Measurements from ENCODE around the gene BPIFA3. TPM values are rescaled to one million over a fixed set of nuclear protein-coding genes. Genes with fewer than 3 reads are reported as not detected.

The BPIFA3 gene
- total and polyA plus RNA-seq, 9 of the 15 experiments (the other 6 are each of a cell fraction or from before 2014, with no cell fraction given): not detected

DNA sequence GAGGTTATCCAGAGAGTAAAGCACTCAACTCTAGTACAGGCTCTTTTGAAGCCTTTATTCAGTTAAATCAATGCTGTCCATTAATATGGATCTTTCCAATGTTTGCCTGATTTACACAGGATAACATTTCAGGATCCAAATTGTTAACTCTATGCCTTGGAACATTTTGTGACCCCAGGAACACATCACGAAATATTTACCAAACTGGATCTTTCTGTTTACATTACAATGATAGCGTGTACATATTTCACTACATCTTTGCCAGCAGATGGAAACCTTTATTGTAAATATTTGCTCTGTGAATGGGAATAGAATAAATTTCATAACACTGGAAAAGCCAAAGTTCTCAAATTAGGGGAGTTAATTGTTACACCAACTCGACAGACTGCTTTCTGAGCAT lies 25.7 kb upstream of the BPIFA3 start:
- ATAC-seq (no peak), DNase-seq (ENCODE audit: extremely low read depth in 1 of 4, low spot score in 3 of 4) (no peak), FAIRE-seq (no peak)
- Histone ChIP-seq H3K4me3 (no peak overlapping the region), H2AFZ (ENCODE audit: low read depth, low read length) (no peak overlapping the region), H3K36me3 (ENCODE audit: control insufficient read depth, insufficient read depth, low read length) (no peaks in the 10 kb centered on the region), H4K20me1 (replicated peaks; ENCODE audit: control insufficient read depth, insufficient read depth, low read length) (0 out of 2 replicates have a peak, but pooled peaks cover 4% of the 10 kb centered on the region), H3K9ac (ENCODE audit: insufficient read depth in 1 of 2, low read depth in 2 of 2, low read length in 2 of 2) (no peak overlapping the region), H3K27ac (ENCODE audit: extremely low read depth, low read depth, low read length) (no peak overlapping the region), H3K9me1 (ENCODE audit: control insufficient read depth, insufficient read depth, low read length) (no peaks in the 10 kb centered on the region), H3K9me3 (replicated peaks; ENCODE audit: control insufficient read depth, insufficient read depth, low read depth, low read length) (no peaks in the 10 kb centered on the region), H3K4me1 (replicated peaks in 1 of 2; ENCODE audit: control insufficient read depth in 2 of 2, insufficient read depth in 2 of 2, low read length in 2 of 2) (no peaks in the 10 kb centered on the region), H3K4me2 (ENCODE audit: insufficient read depth, low read length) (no peak overlapping the region), H3K27me3 (ENCODE audit: control insufficient read depth in 2 of 2, insufficient read depth in 2 of 2, low read length in 2 of 2) (peaks cover 4 to 19% of the 10 kb centered on the region in 2 experiments; a peak in 3 of 5 replicates), H3K79me2 (ENCODE audit: control insufficient read depth, insufficient read depth, low read length) (no peaks in the 10 kb centered on the region)
- no TSS peak for BruUV-seq (replicated peaks)
- POLR2A ChIA-PET: no interaction called here
- in situ Hi-C loops (cut with MboI): no loop called here
- intact Hi-C loops (cut with micrococcal nuclease): no loop called here
- TF ChIP-seq RBM22 (IDR thresholded peaks at IDR 0.05; ENCODE audit: low read depth, low read length, poor library complexity, severe bottlenecking) (no peak), MCM7 (IDR thresholded peaks at IDR 0.05) (no peak), MEIS2 (IDR thresholded peaks at IDR 0.05; ENCODE audit: partially characterized antibody) (no peak), ZNF184 (CRISPR knock-in tag; IDR thresholded peaks at IDR 0.05) (no peak), MAZ (CRISPR knock-in tag; conservative IDR thresholded peaks at IDR 0.05 in 1 of 2, IDR thresholded peaks at IDR 0.05 in 1 of 2) (no peak), NEUROD1 (IDR thresholded peaks at IDR 0.05; ENCODE audit: borderline replicate concordance, low read depth, low read length, partially characterized antibody) (no peak), KAT8 (IDR thresholded peaks at IDR 0.05; ENCODE audit: low read depth) (no peak), POLR2AphosphoS5 (IDR thresholded peaks at IDR 0.05; ENCODE audit: control insufficient read depth, insufficient read depth, low read depth, low read length) (no peak), EGR1 (conservative IDR thresholded peaks at IDR 0.05) (no peak), SOX6 (IDR thresholded peaks at IDR 0.05) (no peak), SIX5 (IDR thresholded peaks at IDR 0.05; ENCODE audit: borderline replicate concordance in 1 of 2, insufficient read depth in 1 of 2, low read depth in 1 of 2, low read length in 2 of 2) (no peak), FOSL1 (tag; conservative IDR thresholded peaks at IDR 0.05) (no peak), GATA2 (CRISPR knock-in tag; IDR thresholded peaks at IDR 0.05) (no peak), SAP30 (IDR thresholded peaks at IDR 0.05; ENCODE audit: borderline replicate concordance, insufficient read depth, low read depth, low read length, poor library complexity, severe bottlenecking) (no peak), NCOA4 (IDR thresholded peaks at IDR 0.05; ENCODE audit: partially characterized antibody) (no peak)
- TF ChIP-seq, protein P1, sequence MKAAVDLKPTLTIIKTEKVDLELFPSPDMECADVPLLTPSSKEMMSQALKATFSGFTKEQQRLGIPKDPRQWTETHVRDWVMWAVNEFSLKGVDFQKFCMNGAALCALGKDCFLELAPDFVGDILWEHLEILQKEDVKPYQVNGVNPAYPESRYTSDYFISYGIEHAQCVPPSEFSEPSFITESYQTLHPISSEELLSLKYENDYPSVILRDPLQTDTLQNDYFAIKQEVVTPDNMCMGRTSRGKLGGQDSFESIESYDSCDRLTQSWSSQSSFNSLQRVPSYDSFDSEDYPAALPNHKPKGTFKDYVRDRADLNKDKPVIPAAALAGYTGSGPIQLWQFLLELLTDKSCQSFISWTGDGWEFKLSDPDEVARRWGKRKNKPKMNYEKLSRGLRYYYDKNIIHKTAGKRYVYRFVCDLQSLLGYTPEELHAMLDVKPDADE (conservative IDR thresholded peaks at IDR 0.05; ENCODE audit: control insufficient read depth, low read depth, low read length): no peak
- TF ChIP-seq, protein P2, sequence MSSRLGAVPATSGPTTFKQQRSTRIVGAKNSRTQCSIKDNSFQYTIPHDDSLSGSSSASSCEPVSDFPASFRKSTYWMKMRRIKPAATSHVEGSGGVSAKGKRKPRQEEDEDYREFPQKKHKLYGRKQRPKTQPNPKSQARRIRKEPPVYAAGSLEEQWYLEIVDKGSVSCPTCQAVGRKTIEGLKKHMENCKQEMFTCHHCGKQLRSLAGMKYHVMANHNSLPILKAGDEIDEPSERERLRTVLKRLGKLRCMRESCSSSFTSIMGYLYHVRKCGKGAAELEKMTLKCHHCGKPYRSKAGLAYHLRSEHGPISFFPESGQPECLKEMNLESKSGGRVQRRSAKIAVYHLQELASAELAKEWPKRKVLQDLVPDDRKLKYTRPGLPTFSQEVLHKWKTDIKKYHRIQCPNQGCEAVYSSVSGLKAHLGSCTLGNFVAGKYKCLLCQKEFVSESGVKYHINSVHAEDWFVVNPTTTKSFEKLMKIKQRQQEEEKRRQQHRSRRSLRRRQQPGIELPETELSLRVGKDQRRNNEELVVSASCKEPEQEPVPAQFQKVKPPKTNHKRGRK (tag; IDR thresholded peaks at IDR 0.05): no peak
- CTCF ChIA-PET (ENCODE audit: low intra/inter-chr PET ratio): no interaction called here
- WGBS (ENCODE audit: insufficient coverage, low coverage, missing lambda C conversion rate): 0% methylated on average over 3 of the region's 3 CpGs

Data from K562 (cell line).